Right atrium auricular region (tissue), 2 donors: ENCODE measurements around the gene LAG3. TPM values are rescaled to one million over a fixed set of nuclear protein-coding genes. Genes with fewer than 3 reads are reported as not detected.

Experiments used
- DNase-seq: peaks from one replicate; pipeline ENCODE4 v3.0.0-alpha.2; 2019; ENCODE audit warnings: low spot score
- H3K27ac ChIP-seq, 2 donors: fragments of 200-600 bp; sonication (generic); 1 replicate in 1 of 2; 2 replicates in 1 of 2; pipeline ENCODE4 v1.5.1; 2016 to 2019
- H3K27me3 ChIP-seq, 2 donors: fragments of 200-600 bp; sonication (generic); one replicate each; pipeline versions ENCODE4 v1.5.1 to v1.6.0; 2017 to 2019
- H3K36me3 ChIP-seq: fragments of 200-600 bp; sonication (generic); one replicate; pipeline ENCODE4 v1.5.1; 2016
- H3K4me1 ChIP-seq, 2 donors: fragments of 200-600 bp; sonication (generic); one replicate each; pipeline versions ENCODE4 v1.5.1 to v1.6.0; 2017 to 2019
- H3K4me3 ChIP-seq, 2 donors: fragments of 200-600 bp; sonication (generic); 1 replicate in 1 of 2; 2 replicates in 1 of 2; pipeline ENCODE4 v1.5.1; 2017 to 2019; ENCODE audit warnings: mild to moderate bottlenecking in 1 of 2, moderate library complexity in 1 of 2
- H3K9me3 ChIP-seq, 2 donors: fragments of 200-600 bp; sonication (generic); one replicate each; pipeline ENCODE4 v1.5.1; 2019
- total RNA-seq, 2 donors: library from RNA; depleted of rRNA; stranded (reverse); fragments of >200 nt; gene quantifications; one replicate each; pipeline ENCODE4 v1.1.0, GENCODE V29; 2016
- TF ChIP-seq, protein P1 (sequence below), 2 donors: fragments of 200-600 bp; sonication (generic); IDR thresholded peaks; one replicate each; pipeline ENCODE4 v1.5.1; 2019; ENCODE audit warnings: antibody characterized with exemption in 2 of 2

The LAG3 gene
- total RNA-seq, 2 donors from 2014 or later = 0.47 TPM; not detected in 1

- peaks cover 0 to 46% of the 10 kb centered on the region in 2 donors for H3K4me1 ChIP-seq
- H3K36me3 ChIP-seq = no peaks in the 10 kb centered on the region
- H3K27me3 ChIP-seq = no peaks in the 10 kb centered on the region
- H3K4me3 ChIP-seq = no peak overlapping the region
- TF ChIP-seq, protein P1, sequence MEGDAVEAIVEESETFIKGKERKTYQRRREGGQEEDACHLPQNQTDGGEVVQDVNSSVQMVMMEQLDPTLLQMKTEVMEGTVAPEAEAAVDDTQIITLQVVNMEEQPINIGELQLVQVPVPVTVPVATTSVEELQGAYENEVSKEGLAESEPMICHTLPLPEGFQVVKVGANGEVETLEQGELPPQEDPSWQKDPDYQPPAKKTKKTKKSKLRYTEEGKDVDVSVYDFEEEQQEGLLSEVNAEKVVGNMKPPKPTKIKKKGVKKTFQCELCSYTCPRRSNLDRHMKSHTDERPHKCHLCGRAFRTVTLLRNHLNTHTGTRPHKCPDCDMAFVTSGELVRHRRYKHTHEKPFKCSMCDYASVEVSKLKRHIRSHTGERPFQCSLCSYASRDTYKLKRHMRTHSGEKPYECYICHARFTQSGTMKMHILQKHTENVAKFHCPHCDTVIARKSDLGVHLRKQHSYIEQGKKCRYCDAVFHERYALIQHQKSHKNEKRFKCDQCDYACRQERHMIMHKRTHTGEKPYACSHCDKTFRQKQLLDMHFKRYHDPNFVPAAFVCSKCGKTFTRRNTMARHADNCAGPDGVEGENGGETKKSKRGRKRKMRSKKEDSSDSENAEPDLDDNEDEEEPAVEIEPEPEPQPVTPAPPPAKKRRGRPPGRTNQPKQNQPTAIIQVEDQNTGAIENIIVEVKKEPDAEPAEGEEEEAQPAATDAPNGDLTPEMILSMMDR (IDR thresholded peaks at IDR 0.05) = no peak
- DNase-seq = no peak
- H3K27ac ChIP-seq = peak overlapping the region; percentile 42 to 74
- no peaks in the 10 kb centered on the region for H3K9me3 ChIP-seq
Observed at GRCh38 chr12:6826734-6827436, 54.6 kb downstream of the LAG3 start.

- peak overlapping the region in 1 of 2 donors; percentile 75 for H3K4me3 ChIP-seq
- peak overlapping the region; percentile 42 to 74 for H3K27ac ChIP-seq
- no peaks in the 10 kb centered on the region for H3K27me3 ChIP-seq
Observed at GRCh38 chr12:6827437-6827911, 55.2 kb downstream of the LAG3 start.

More at GRCh38 chr12:6827437-6827911, 55.2 kb downstream of the LAG3 start:
- DNase-seq = peak; percentile 93
- H3K36me3 ChIP-seq = no peaks in the 10 kb centered on the region
- peaks cover 0 to 40% of the 10 kb centered on the region in 2 donors for H3K4me1 ChIP-seq
- no peaks in the 10 kb centered on the region for H3K9me3 ChIP-seq
- TF ChIP-seq, protein P1 (IDR thresholded peaks at IDR 0.05) = no peak

Other genes starting within 250 kb of the LAG3 start
- 1,000 to 10,000 TPM; 4,693 to 5,476 TPM for gene GAPDH, start 238.0 kb upstream of the LAG3 start, total RNA-seq
- gene IFFO1, start 216.5 kb upstream of the LAG3 start, total RNA-seq = 10 to 100 TPM; 12.3 to 13.2 TPM
- gene NOP2, start 204.2 kb upstream of the LAG3 start, total RNA-seq = 10 to 100 TPM; 17.7 to 17.9 TPM
- gene CHD4, start 165.1 kb upstream of the LAG3 start, total RNA-seq = 100 to 1,000 TPM; 150 to 192 TPM
- gene LPAR5, start 136.6 kb upstream of the LAG3 start, total RNA-seq = 1 to 10 TPM; 1.6 to 3.7 TPM
- under 1 TPM in 1 of 2 donors, not detected in 1; 0.43 TPM for gene ACRBP, start 125.1 kb upstream of the LAG3 start, total RNA-seq
- gene ING4, start 109.4 kb upstream of the LAG3 start, total RNA-seq = 10 to 100 TPM; 21.8 to 22.6 TPM
- 10 to 100 TPM; 23.8 to 33.3 TPM for gene ZNF384, start 83.1 kb upstream of the LAG3 start, total RNA-seq
- gene PIANP, start 71.7 kb upstream of the LAG3 start, total RNA-seq = not detected
- 10 to 100 TPM; 72.7 to 73.6 TPM for gene COPS7A, start 48.5 kb upstream of the LAG3 start, total RNA-seq
- 100 to 1,000 TPM; 121 to 138 TPM for gene MLF2, start 19.4 kb upstream of the LAG3 start, total RNA-seq
- 100 to 1,000 TPM in 1 of 2 donors, 10 to 100 TPM in 1; 67.8 to 119 TPM for gene PTMS, start 6.2 kb upstream of the LAG3 start, total RNA-seq
- 1 to 10 TPM; 3.2 to 7.3 TPM for gene CD4, start 17.0 kb downstream of the LAG3 start, total RNA-seq
- 1 to 10 TPM in 1 of 2 donors, under 1 TPM in 1; 0.44 to 7.0 TPM for gene GPR162, start 49.3 kb downstream of the LAG3 start, total RNA-seq
- gene P3H3, start 55.9 kb downstream of the LAG3 start, total RNA-seq = 10 to 100 TPM in 1 of 2 donors, 1 to 10 TPM in 1; 7.0 to 11.0 TPM
- gene GNB3, start 68.4 kb downstream of the LAG3 start, total RNA-seq = 1 to 10 TPM in 1 of 2 donors, under 1 TPM in 1; 0.83 to 1.5 TPM
- 1 to 10 TPM in 1 of 2 donors, under 1 TPM in 1; 0.39 to 1.7 TPM for gene CDCA3, start 78.8 kb downstream of the LAG3 start, total RNA-seq
- 10 to 100 TPM; 35.3 to 45.1 TPM for gene USP5, start 79.6 kb downstream of the LAG3 start, total RNA-seq
- 100 to 1,000 TPM; 755 to 842 TPM for gene TPI1, start 95.0 kb downstream of the LAG3 start, total RNA-seq
- 1 to 10 TPM; 4.1 to 6.4 TPM for gene SPSB2, start 100.8 kb downstream of the LAG3 start, total RNA-seq
- gene LRRC23, start 132.3 kb downstream of the LAG3 start, total RNA-seq = 10 to 100 TPM in 1 of 2 donors, 1 to 10 TPM in 1; 8.4 to 15.6 TPM
- 10 to 100 TPM in 1 of 2 donors, 1 to 10 TPM in 1; 9.7 to 36.9 TPM for gene ENO2, start 142.1 kb downstream of the LAG3 start, total RNA-seq
- 10 to 100 TPM; 37.1 to 68.9 TPM for gene ATN1, start 155.4 kb downstream of the LAG3 start, total RNA-seq
- not detected for gene RNU7-1, start 171.3 kb downstream of the LAG3 start, total RNA-seq
- 100 to 1,000 TPM; 398 to 533 TPM for gene C12orf57, start 171.5 kb downstream of the LAG3 start, total RNA-seq
- 1 to 10 TPM; 3.7 to 7.5 TPM for gene PTPN6, start 178.8 kb downstream of the LAG3 start, total RNA-seq
- 100 to 1,000 TPM; 160 to 183 TPM for gene PHB2, start 198.1 kb downstream of the LAG3 start, total RNA-seq
- 10 to 100 TPM; 16.5 to 28.4 TPM for gene EMG1, start 198.4 kb downstream of the LAG3 start, total RNA-seq
- gene LPCAT3, start 246.0 kb downstream of the LAG3 start, total RNA-seq = 10 to 100 TPM; 20.0 to 33.3 TPM